TTC549 (cell line): Measurements from ENCODE around the gene FSTL4.
"Not testable (repeated sequence)": the region's sequence is repeated elsewhere in the genome, so short reads cannot be mapped to it uniquely, and the experiment has no call there.

Experiments
- FAIRE-seq: peaks from 2 replicates; lab custom pipeline; 2012; peaks lifted over from hg19 to GRCh38; lab: Jason Lieb, UNC

Gene FSTL4

GRCh38 chr5:133220851-133221674 lies 391.3 kb downstream of the FSTL4 start:
- no peak for FAIRE-seq

GRCh38 chr5:133219296-133219695 lies 393.0 kb downstream of the FSTL4 start:
- FAIRE-seq: no peak

GRCh38 chr5:133216138-133216537 lies 396.2 kb downstream of the FSTL4 start:
- FAIRE-seq: not testable (repeated sequence)

DNA sequence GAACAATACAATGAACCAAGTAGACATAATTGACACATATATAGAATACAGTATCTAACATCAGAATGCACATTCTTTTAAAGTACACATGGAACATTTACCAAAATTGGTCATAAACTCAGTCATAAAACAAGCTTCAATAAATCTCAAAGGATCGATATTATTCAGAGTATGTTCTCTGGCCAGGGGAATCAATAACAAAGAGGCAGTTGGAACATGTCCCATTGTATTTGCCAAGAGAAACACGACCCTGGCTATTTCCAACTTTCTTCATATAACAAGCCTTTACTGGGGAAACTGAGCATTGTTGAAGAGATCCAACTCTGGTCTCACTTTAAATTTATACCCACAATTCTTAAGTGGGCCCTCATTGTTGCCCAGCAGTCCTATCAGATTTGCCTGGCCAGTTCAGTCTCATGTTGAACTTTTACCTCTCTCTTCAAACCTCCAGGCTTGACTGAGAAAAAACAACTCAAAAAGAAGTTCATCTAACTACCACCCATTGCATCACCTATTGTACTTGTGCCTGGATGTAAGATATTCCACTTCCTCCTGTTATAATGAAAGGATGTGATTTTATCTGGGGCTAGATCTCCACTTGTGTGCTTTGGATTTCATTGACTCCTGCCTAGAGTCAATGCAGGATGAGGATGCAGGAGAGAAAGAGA lies 398.1 kb downstream of the FSTL4 start:
- FAIRE-seq: no peak

- no peak for FAIRE-seq
Measured at GRCh38 chr5:133205649-133206048, 406.7 kb downstream of the FSTL4 start.

GRCh38 chr5:133205204-133205603 lies 407.1 kb downstream of the FSTL4 start:
- no peak for FAIRE-seq

GRCh38 chr5:133203317-133204305 lies 408.7 kb downstream of the FSTL4 start:
- FAIRE-seq: no peak

GRCh38 chr5:133202066-133202665 lies 410.2 kb downstream of the FSTL4 start:
- FAIRE-seq: no peak

DNA sequence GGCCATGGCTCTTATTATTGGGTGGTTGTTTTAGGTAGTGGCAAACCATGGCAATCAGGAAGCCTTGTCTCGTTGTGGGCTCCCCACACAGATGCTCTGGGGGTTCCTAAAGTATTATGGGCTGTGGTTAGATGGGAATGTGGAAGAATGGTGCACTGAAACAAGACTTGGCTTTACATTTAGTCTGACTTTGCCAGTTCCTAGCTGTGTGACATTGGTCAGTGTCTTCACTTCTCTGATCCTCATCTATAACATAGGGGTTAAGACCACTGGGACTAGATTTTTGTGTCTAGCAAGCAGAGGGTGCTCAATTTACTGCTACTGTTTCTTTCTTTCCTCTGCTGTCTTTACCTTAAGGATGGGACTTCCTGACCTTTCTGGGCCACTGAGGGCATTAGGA lies 411.0 kb downstream of the FSTL4 start:
- no peak for FAIRE-seq

DNA sequence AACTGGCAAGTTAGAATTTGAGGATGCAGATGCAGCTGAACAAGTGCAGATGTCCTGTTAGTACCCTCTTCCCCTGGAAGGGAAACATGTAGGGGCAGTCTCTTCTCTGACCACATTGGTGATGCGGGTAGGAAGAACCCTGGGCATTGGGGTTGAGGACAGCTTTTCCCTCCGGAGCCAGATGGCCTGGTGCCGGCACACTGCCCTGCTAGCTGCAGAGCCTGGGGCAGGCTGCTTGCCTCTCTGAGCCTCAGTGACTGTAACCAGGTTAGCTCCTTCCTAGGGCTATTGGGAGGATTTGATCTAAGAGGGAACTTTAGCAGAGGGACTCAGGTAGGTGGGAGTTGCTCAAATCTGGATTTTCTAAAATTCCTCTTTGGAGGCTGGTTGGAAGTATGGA lies 412.1 kb downstream of the FSTL4 start:
- no peak for FAIRE-seq

DNA sequence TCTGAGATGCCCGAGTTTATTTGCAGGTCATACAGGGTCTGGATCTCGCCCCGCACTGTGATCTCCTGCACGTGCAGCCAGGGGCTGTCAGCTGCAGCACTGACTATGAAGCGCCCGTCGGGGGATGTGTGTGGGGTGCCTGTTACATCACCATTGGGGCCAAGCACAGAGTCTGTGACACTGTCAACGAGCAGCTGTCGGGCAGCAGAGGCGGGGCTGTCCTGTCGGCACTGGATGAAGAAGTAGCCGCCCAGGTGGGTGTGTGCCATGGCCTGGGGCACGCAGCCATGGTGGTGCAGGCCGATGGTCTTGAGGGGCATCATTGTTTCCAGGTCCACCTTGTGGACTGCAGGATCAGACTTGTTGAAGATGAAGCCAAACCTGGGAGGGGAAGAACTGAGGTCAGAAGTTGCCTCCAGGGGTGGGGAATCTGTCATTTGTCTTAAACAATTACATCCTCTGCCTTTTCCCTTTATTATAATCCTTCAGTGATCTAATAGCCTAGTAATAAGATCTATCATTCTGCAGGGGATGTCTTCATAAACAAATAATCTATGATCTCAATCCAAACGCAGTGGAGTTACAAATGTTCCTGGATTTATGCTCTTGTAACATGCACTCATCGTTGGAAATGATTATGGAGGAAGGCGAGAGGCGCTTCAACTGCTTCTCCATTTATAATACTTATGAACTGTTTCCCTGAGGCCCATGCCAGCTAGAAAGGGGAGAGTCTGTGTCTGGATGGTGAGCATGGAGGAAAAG lies 412.7 kb downstream of the FSTL4 start:
- no peak for FAIRE-seq

DNA sequence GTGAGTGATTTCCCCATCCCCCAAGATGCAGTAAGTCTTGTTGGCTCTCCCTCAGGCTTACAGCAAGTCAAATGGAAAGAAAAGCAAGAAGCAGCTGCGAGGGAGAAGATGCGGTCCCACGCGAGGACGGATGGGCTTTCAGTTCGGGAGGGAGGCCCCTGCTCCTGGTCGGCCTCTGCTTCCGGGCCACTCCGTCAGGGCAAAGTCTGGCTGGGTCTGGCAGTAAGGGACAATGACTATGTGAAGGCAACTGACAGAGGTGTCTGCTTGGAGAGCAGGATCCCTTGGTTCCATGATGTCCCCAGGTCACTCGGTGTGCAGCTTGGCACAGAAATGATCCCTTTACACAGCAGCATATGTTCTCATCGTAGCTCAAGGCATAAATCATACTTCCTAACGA lies 413.8 kb downstream of the FSTL4 start:
- no peak for FAIRE-seq

GRCh38 chr5:133196441-133197085 lies 415.8 kb downstream of the FSTL4 start:
- no peak for FAIRE-seq

- no peak for FAIRE-seq
Measured at GRCh38 chr5:133195250-133195649, 417.1 kb downstream of the FSTL4 start.

- FAIRE-seq: no peak
Measured at GRCh38 chr5:133193794-133194193, 418.5 kb downstream of the FSTL4 start.

GRCh38 chr5:133192716-133193115 lies 419.6 kb downstream of the FSTL4 start:
- no peak for FAIRE-seq

GRCh38 chr5:133189881-133190280 lies 422.5 kb downstream of the FSTL4 start:
- FAIRE-seq: no peak

GRCh38 chr5:133179405-133179804 lies 432.9 kb downstream of the FSTL4 start:
- FAIRE-seq: no peak

DNA sequence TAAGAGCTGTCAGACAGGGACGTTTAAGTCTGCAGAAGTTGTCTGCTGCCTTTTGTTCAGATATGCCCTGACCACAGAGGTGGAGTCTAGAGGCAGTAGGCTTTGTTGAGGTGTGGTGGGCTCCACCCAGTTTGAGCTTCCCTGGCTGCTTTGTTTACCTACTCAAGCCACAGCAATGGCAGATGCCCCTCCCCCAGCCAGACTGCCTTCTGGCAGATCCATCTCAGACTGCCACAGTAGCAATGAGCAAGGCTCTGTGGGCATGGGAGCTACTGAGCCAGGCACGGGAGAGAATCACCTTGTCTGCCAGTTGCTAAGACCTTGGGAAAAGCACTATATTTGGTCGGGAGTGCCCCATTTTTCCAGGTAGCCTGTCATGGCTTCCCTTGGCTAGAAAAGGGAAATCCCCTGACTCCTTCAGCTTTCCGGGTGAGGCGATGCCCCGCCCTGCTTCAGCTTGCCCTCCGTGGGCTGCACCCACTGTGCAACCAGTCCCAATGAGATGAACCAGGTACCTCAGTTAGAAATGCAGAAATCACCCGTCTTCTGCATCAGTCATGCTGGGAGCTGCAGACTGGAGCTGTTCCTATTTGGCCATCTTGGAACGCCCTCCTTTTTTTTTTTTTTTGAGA lies 441.5 kb downstream of the FSTL4 start:
- not testable (repeated sequence) for FAIRE-seq

DNA sequence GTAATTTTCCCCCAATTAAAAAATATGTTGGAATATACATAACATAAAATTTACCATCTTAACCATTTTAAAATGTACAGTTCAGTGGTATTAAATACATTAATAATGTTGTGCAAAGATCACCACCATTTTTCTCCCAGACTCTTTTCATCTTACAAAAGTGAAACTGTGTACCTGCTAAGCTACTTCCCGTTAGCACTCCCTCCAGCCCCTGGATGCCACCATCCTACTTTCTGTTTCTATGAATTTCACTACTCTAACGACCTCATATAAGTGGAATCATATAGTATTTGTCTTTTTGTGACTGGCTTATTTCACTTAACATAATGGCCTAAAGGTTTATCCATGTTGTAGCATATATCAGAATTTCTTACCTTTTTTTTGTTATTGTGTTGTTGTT lies 447.6 kb downstream of the FSTL4 start:
- FAIRE-seq: no peak
